Neural cell (in vitro differentiated cells): Measurements from ENCODE around the gene ANGPTL8. TPM values are rescaled to one million over a fixed set of nuclear protein-coding genes. Genes with fewer than 3 reads are reported as not detected.

Experiments used
- H2AFZ ChIP-seq: fragments of 200-600, 300-800 bp; sonication (generic), shearing (Covaris generic); 2 replicates; pipeline ENCODE4 v1.6.0; 2014; ENCODE audit warnings: low read depth, mild to moderate bottlenecking, antibody characterized with exemption, low read length, moderate library complexity
- H3F3A ChIP-seq: fragments of 200-600 bp; shearing (Covaris generic); 2 replicates; pipeline ENCODE4 v1.6.1; 2016; ENCODE audit warnings: mild to moderate bottlenecking, moderate library complexity, mixed read lengths, antibody characterized with exemption, low read length; ENCODE audit not compliant: insufficient read depth, poor library complexity, severe bottlenecking
- H3K27ac ChIP-seq: fragments of 200-600, 300-800 bp; sonication (generic), shearing (Covaris generic); 2 replicates; pipeline ENCODE4 v1.5.1; 2014; ENCODE audit warnings: mild to moderate bottlenecking, low read length, moderate library complexity
- H3K27me3 ChIP-seq: fragments of 300-800, 200-600 bp; sonication (generic), shearing (Covaris generic); 2 replicates; pipeline ENCODE4 v1.6.0; 2014; ENCODE audit warnings: mild to moderate bottlenecking, low read depth, low read length, moderate library complexity; ENCODE audit not compliant: insufficient read depth
- H3K36me3 ChIP-seq: fragments of 300-800, 200-600 bp; sonication (generic), shearing (Covaris generic); 2 replicates; pipeline ENCODE4 v1.5.1; 2014; ENCODE audit warnings: mild to moderate bottlenecking, antibody characterized with exemption, low read length, moderate library complexity; ENCODE audit not compliant: insufficient read depth
- H3K4me2 ChIP-seq: fragments of 300-800, 200-600 bp; sonication (generic), shearing (Covaris generic); 2 replicates; pipeline ENCODE4 v1.6.0; 2014; ENCODE audit warnings: mild to moderate bottlenecking, low read length
- H3K4me3 ChIP-seq: fragments of 300-800, 200-600 bp; sonication (generic), shearing (Covaris generic); 2 replicates; pipeline ENCODE4 v1.5.1; 2014; ENCODE audit warnings: mild to moderate bottlenecking, low read length, moderate library complexity
- H3K79me2 ChIP-seq: fragments of 200-600 bp; shearing (Covaris generic); replicated peaks from 2 replicates; pipeline ENCODE4 v1.6.0; 2014; ENCODE audit warnings: mild to moderate bottlenecking, low read length, moderate library complexity; ENCODE audit not compliant: insufficient read depth
- H3K9ac ChIP-seq: fragments of 300-800, 200-600 bp; sonication (generic), shearing (Covaris generic); 2 replicates; pipeline ENCODE4 v1.6.1; 2016; ENCODE audit warnings: mild to moderate bottlenecking, low read length, mixed read lengths
- H3K9me2 ChIP-seq: fragments of 200-600 bp; shearing (Covaris generic); 2 replicates; pipeline ENCODE4 v1.6.1; 2016; ENCODE audit warnings: mild to moderate bottlenecking, low read length, mixed read lengths; ENCODE audit not compliant: insufficient read depth
- H3K9me3 ChIP-seq: fragments of 200-600, 300-800 bp; sonication (generic), shearing (Covaris generic); 2 replicates; pipeline ENCODE4 v1.6.1; 2016; ENCODE audit warnings: mild to moderate bottlenecking, mixed run types, low read length, moderate library complexity, mixed read lengths
- H4K20me1 ChIP-seq: fragments of 200-600 bp; shearing (Covaris generic); 2 replicates; pipeline ENCODE4 v1.6.1; 2016; ENCODE audit warnings: mild to moderate bottlenecking, mixed run types; ENCODE audit not compliant: insufficient read depth
- CTCF ChIP-seq: fragments of 450-650 bp; IDR thresholded peaks from 2 replicates; pipeline ENCODE4 v1.5.1; 2014; ENCODE audit warnings: antibody characterized with exemption, mild to moderate bottlenecking, moderate library complexity; ENCODE audit not compliant: poor library complexity, severe bottlenecking
- EP300 ChIP-seq: fragments of 450-650 bp; conservative IDR thresholded peaks from 2 replicates; pipeline ENCODE4 v1.6.1; 2014; ENCODE audit warnings: antibody characterized with exemption, mild to moderate bottlenecking, moderate library complexity; ENCODE audit not compliant: poor library complexity, severe bottlenecking
- EZH2 ChIP-seq: fragments of 200-600, 300-800 bp; shearing (Covaris generic), sonication (generic); IDR thresholded peaks from 2 replicates; pipeline ENCODE4 v1.6.1; 2014; ENCODE audit warnings: antibody characterized with exemption, low read length, borderline replicate concordance, mild to moderate bottlenecking; ENCODE audit not compliant: insufficient read depth, poor library complexity, severe bottlenecking
- MXI1 ChIP-seq: fragments of 450-650 bp; conservative IDR thresholded peaks from 2 replicates; pipeline ENCODE4 v1.6.1; 2014; ENCODE audit warnings: antibody characterized with exemption, mild to moderate bottlenecking; ENCODE audit not compliant: poor library complexity, severe bottlenecking
- POLR2AphosphoS5 ChIP-seq: IDR thresholded peaks from 2 replicates; pipeline ENCODE4 v1.6.1; 2012
- RAD21 ChIP-seq: fragments of 450-650 bp; conservative IDR thresholded peaks from 2 replicates; pipeline ENCODE4 v1.6.1; 2014; ENCODE audit warnings: antibody characterized with exemption, mild to moderate bottlenecking, moderate library complexity
- REST ChIP-seq: IDR thresholded peaks from 2 replicates; pipeline ENCODE4 v1.6.1; 2012; ENCODE audit warnings: borderline replicate concordance
- SMC3 ChIP-seq: fragments of 450-650 bp; conservative IDR thresholded peaks from 2 replicates; pipeline ENCODE4 v1.6.1; 2014; ENCODE audit warnings: antibody characterized with exemption, mild to moderate bottlenecking, moderate library complexity; ENCODE audit not compliant: poor library complexity
- TAF1 ChIP-seq: IDR thresholded peaks from 2 replicates; pipeline ENCODE4 v1.6.1; 2012; ENCODE audit warnings: low read depth
- polyA plus RNA-seq: library from polyadenylated mRNA; depleted of rRNA; stranded (reverse); fragments of >200 nt; gene quantifications from 2 replicates; pipeline ENCODE4 v1.2.3, GENCODE V29; 2014

ANGPTL8 gene
- polyA plus RNA-seq, 1 donor from 2014 or later, result not detected

- no peak overlapping the region for H3K4me3 ChIP-seq
- no peak overlapping the region for H3K4me2 ChIP-seq
- no peaks in the 10 kb centered on the region for H3K27me3 ChIP-seq
- no peak overlapping the region for H2AFZ ChIP-seq
- no peaks in the 10 kb centered on the region for H3K79me2 ChIP-seq
- no peaks in the 10 kb centered on the region for H3F3A ChIP-seq
- no peaks in the 10 kb centered on the region for H4K20me1 ChIP-seq
- H3K9me2 ChIP-seq, result no peaks in the 10 kb centered on the region
- H3K27ac ChIP-seq, result no peak overlapping the region
- no peaks in the 10 kb centered on the region for H3K9me3 ChIP-seq
- H3K36me3 ChIP-seq, result no peaks in the 10 kb centered on the region
- no peak for TF ChIP-seq TAF1
- TF ChIP-seq SMC3, result no peak
- TF ChIP-seq MXI1, result no peak
- no peak for TF ChIP-seq EP300
- no peak overlapping the region for H3K9ac ChIP-seq
Observed at GRCh38 chr19:11268783-11269267, 29.4 kb downstream of the ANGPTL8 start.

- H3K27ac ChIP-seq, result no peak overlapping the region
- no peaks in the 10 kb centered on the region for H3K79me2 ChIP-seq
- H3K9me3 ChIP-seq, result no peaks in the 10 kb centered on the region
- no peak overlapping the region for H3K4me3 ChIP-seq
- H3K4me2 ChIP-seq, result no peak overlapping the region
- no peak for TF ChIP-seq EZH2
- TF ChIP-seq EP300, result no peak
- TF ChIP-seq POLR2AphosphoS5, result no peak
- TF ChIP-seq REST, result no peak
- TF ChIP-seq RAD21, result no peak
- no peak for TF ChIP-seq MXI1
- no peak for TF ChIP-seq CTCF
- TF ChIP-seq TAF1, result no peak
- TF ChIP-seq SMC3, result no peak
- no peak overlapping the region for H2AFZ ChIP-seq
- H3F3A ChIP-seq, result no peaks in the 10 kb centered on the region
- no peaks in the 10 kb centered on the region for H4K20me1 ChIP-seq
- no peaks in the 10 kb centered on the region for H3K9me2 ChIP-seq
- H3K36me3 ChIP-seq, result no peaks in the 10 kb centered on the region
- no peaks in the 10 kb centered on the region for H3K27me3 ChIP-seq
- no peak overlapping the region for H3K9ac ChIP-seq
Observed at GRCh38 chr19:11269408-11269807, 30.0 kb downstream of the ANGPTL8 start.

- TF ChIP-seq MXI1 (no peak), REST (no peak), RAD21 (no peak), TAF1 (no peak), EP300 (no peak), CTCF (no peak), POLR2AphosphoS5 (no peak), EZH2 (no peak), SMC3 (no peak)
- no peaks in the 10 kb centered on the region for H4K20me1 ChIP-seq
- no peak overlapping the region for H3K4me2 ChIP-seq
- no peaks in the 10 kb centered on the region for H3K27me3 ChIP-seq
- no peaks in the 10 kb centered on the region for H3F3A ChIP-seq
- no peaks in the 10 kb centered on the region for H3K79me2 ChIP-seq
- no peak overlapping the region for H3K9ac ChIP-seq
- H3K36me3 ChIP-seq, result no peaks in the 10 kb centered on the region
- no peaks in the 10 kb centered on the region for H3K9me3 ChIP-seq
- no peak overlapping the region for H2AFZ ChIP-seq
- no peaks in the 10 kb centered on the region for H3K9me2 ChIP-seq
- H3K4me3 ChIP-seq, result no peak overlapping the region
- H3K27ac ChIP-seq, result no peak overlapping the region
Observed at GRCh38 chr19:11273296-11273695, 33.9 kb downstream of the ANGPTL8 start.
